Mesenchymal stem cell (in vitro differentiated cells and primary cell): ENCODE results near the gene TTLL10.
A peak's percentile ranks its signal among the peaks of the same experiment; 100 is the strongest.

ENCODE experiments used
- DNase-seq: peaks from one replicate; pipeline ENCODE4 v3.0.0-alpha.2; 2013
- H2AFZ ChIP-seq: one replicate; pipeline ENCODE4 v1.6.1; 2013; ENCODE audit warnings: low read depth, mild to moderate bottlenecking, control low read depth, inconsistent platforms, low read length, moderate library complexity
- H2AK5ac ChIP-seq: 2 replicates; pipeline ENCODE4 v1.6.1; 2013; ENCODE audit warnings: low read length, moderate library complexity, mild to moderate bottlenecking, inconsistent platforms; ENCODE audit not compliant: severe bottlenecking
- H2BK120ac ChIP-seq: one replicate; pipeline ENCODE4 v1.6.1; 2013; ENCODE audit warnings: low read depth, mild to moderate bottlenecking, inconsistent platforms, low read length, moderate library complexity
- H2BK12ac ChIP-seq, 2 experiments: one replicate each; pipeline ENCODE4 v1.6.1; 2013; ENCODE audit warnings: inconsistent platforms in 2 of 2, low read length in 2 of 2, mild to moderate bottlenecking in 2 of 2, moderate library complexity in 2 of 2, control low read depth in 1 of 2
- H2BK15ac ChIP-seq: one replicate; pipeline ENCODE4 v1.6.1; 2013; ENCODE audit warnings: mild to moderate bottlenecking, low read depth, inconsistent platforms; ENCODE audit not compliant: poor library complexity, severe bottlenecking
- H2BK5ac ChIP-seq: 2 replicates; pipeline ENCODE4 v1.6.1; 2013; ENCODE audit warnings: low read depth, mild to moderate bottlenecking, low read length, control low read depth, inconsistent platforms; ENCODE audit not compliant: poor library complexity, severe bottlenecking
- H3K14ac ChIP-seq, 2 experiments: one replicate each; pipeline ENCODE4 v1.6.1; 2013; ENCODE audit warnings: inconsistent platforms in 2 of 2, low read length in 2 of 2, control low read depth in 1 of 2, mild to moderate bottlenecking in 1 of 2, moderate library complexity in 1 of 2
- H3K18ac ChIP-seq, 2 experiments: one replicate each; pipeline ENCODE4 v1.6.1; 2013; ENCODE audit warnings: inconsistent platforms in 2 of 2, low read length in 2 of 2, control low read depth in 1 of 2, low read depth in 1 of 2, mild to moderate bottlenecking in 1 of 2
- H3K23ac ChIP-seq, 2 experiments: one replicate each; pipeline ENCODE4 v1.6.1; 2013; ENCODE audit warnings: inconsistent platforms in 2 of 2, low read length in 2 of 2, mild to moderate bottlenecking in 2 of 2, moderate library complexity in 2 of 2, control low read depth in 1 of 2
- H3K27ac ChIP-seq: 2 replicates; pipeline ENCODE4 v1.5.1; 2013; ENCODE audit warnings: mild to moderate bottlenecking, moderate library complexity, low read length, control low read depth, inconsistent platforms; ENCODE audit not compliant: poor library complexity, severe bottlenecking
- H3K27me3 ChIP-seq, 2 experiments: 2 replicates each; pipeline versions ENCODE4 v1.6.1 to v1.7.0; 2013; ENCODE audit warnings: low read length in 2 of 2, mild to moderate bottlenecking in 2 of 2, moderate library complexity in 2 of 2, control low read depth in 1 of 2, inconsistent platforms in 1 of 2; ENCODE audit not compliant: control insufficient read depth in 1 of 2, insufficient read depth in 1 of 2
- H3K36me3 ChIP-seq, 2 experiments: 2 replicates each; pipeline versions ENCODE4 v1.6.1 to v1.7.0; 2013; ENCODE audit warnings: low read length in 2 of 2, control low read depth in 1 of 2, inconsistent platforms in 1 of 2, low read depth in 1 of 2, mild to moderate bottlenecking in 1 of 2; ENCODE audit not compliant: insufficient read depth in 2 of 2, control insufficient read depth in 1 of 2
- H3K4ac ChIP-seq, 2 experiments: one replicate each; pipeline ENCODE4 v1.6.1; 2013; ENCODE audit warnings: inconsistent platforms in 2 of 2, low read length in 2 of 2, mild to moderate bottlenecking in 2 of 2, moderate library complexity in 2 of 2, control low read depth in 1 of 2, low read depth in 1 of 2
- H3K4me1 ChIP-seq: 2 replicates; pipeline ENCODE4 v1.6.1; 2013; ENCODE audit warnings: low read depth, low read length, control low read depth; ENCODE audit not compliant: control insufficient read depth, insufficient read depth
- H3K4me2 ChIP-seq: 2 replicates; pipeline ENCODE4 v1.6.1; 2013; ENCODE audit warnings: low read length, mild to moderate bottlenecking, inconsistent platforms; ENCODE audit not compliant: poor library complexity, severe bottlenecking
- H3K4me3 ChIP-seq, 2 experiments: 2 replicates each; pipeline versions ENCODE4 v1.5.1 to v1.7.0; 2013; ENCODE audit warnings: low read length in 2 of 2, mild to moderate bottlenecking in 2 of 2, control low read depth in 1 of 2, low read depth in 1 of 2; ENCODE audit not compliant: insufficient read depth in 1 of 2
- H3K79me1 ChIP-seq: replicated peaks from 2 replicates; pipeline ENCODE4 v1.6.1; 2013; ENCODE audit warnings: mild to moderate bottlenecking, control low read depth, low read length, inconsistent platforms; ENCODE audit not compliant: poor library complexity, severe bottlenecking
- H3K9ac ChIP-seq: 2 replicates; pipeline ENCODE4 v1.7.0; 2013; ENCODE audit warnings: mild to moderate bottlenecking, low read length, moderate library complexity
- H3K9me3 ChIP-seq: 2 replicates; pipeline ENCODE4 v1.7.0; 2013; ENCODE audit warnings: mild to moderate bottlenecking, low read length; ENCODE audit not compliant: control insufficient read depth
- H4K8ac ChIP-seq: one replicate; pipeline ENCODE4 v1.6.1; 2013; ENCODE audit warnings: inconsistent platforms, mild to moderate bottlenecking, low read length, moderate library complexity
- H4K91ac ChIP-seq: one replicate; pipeline ENCODE4 v1.6.1; 2013; ENCODE audit warnings: mild to moderate bottlenecking, low read length, inconsistent platforms
- WGBS: methylation state at CpG from one replicate; pipeline ENCODE4 v1.1.7; 2013; ENCODE audit warnings: mixed read lengths; 5-methylcytosine and 5-hydroxymethylcytosine counted together

TTLL10 gene

DNA sequence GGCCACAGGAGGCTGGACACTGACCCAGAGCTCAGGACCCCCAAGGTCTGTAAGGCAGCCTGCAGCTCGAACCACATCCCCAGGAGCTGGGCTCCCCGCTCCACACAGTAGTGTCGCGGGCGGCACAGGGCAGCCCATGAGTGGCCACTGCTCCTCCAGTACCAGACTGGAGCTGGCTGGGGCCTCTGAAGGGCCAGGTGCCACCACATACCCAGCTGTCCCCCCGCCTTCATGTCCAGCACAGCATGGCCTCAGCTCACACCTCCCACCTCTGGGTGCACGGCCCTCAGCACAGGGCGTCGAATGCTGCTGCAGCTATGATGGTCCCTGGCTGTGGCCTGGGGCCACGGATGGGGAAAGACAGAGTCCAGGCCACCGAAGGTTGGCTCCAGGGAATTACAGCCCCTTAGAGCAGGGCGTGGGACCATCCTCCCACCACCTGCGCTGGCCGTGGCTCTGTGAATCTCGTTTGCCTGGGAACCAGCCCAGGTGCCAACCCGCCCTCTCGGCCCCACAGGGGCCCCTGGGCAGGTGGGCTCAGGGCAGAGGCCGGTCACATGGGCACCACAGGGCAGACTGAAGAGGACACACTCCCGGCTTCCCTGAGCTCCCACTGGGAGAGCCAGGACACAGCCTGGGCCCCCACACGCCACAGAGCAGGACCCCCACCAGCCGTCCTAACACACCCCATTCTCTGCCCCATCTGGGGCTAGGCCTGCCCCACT lies 42.4 kb downstream of the TTLL10 start:
- H2BK5ac ChIP-seq: no peak overlapping the region
- H4K91ac ChIP-seq: no peak overlapping the region
- no peaks in the 10 kb centered on the region for H3K9me3 ChIP-seq
- no peak overlapping the region for H4K8ac ChIP-seq
- DNase-seq: no peak
- no peak overlapping the region for H3K14ac ChIP-seq
- H3K4me3 ChIP-seq: no peak overlapping the region
- H3K18ac ChIP-seq: no peak overlapping the region
- H2AK5ac ChIP-seq: no peak overlapping the region
- no peak overlapping the region for H3K23ac ChIP-seq
- no peaks in the 10 kb centered on the region for H3K27me3 ChIP-seq
- no peak overlapping the region for H3K27ac ChIP-seq
- H2BK15ac ChIP-seq: no peak overlapping the region
- peaks cover 40 to 66% of the 10 kb centered on the region in 2 experiments for H3K36me3 ChIP-seq
- H3K9ac ChIP-seq: no peak overlapping the region
- no peak overlapping the region for H2BK12ac ChIP-seq
- H3K79me1 ChIP-seq: peaks cover 34% of the 10 kb centered on the region
- H3K4ac ChIP-seq: no peak overlapping the region
- H3K4me1 ChIP-seq: peaks cover 64% of the 10 kb centered on the region
- no peak overlapping the region for H2AFZ ChIP-seq
- WGBS: 96% methylated on average over 21 of the region's 21 CpGs
- no peak overlapping the region for H3K4me2 ChIP-seq
- H2BK120ac ChIP-seq: no peak overlapping the region

DNA sequence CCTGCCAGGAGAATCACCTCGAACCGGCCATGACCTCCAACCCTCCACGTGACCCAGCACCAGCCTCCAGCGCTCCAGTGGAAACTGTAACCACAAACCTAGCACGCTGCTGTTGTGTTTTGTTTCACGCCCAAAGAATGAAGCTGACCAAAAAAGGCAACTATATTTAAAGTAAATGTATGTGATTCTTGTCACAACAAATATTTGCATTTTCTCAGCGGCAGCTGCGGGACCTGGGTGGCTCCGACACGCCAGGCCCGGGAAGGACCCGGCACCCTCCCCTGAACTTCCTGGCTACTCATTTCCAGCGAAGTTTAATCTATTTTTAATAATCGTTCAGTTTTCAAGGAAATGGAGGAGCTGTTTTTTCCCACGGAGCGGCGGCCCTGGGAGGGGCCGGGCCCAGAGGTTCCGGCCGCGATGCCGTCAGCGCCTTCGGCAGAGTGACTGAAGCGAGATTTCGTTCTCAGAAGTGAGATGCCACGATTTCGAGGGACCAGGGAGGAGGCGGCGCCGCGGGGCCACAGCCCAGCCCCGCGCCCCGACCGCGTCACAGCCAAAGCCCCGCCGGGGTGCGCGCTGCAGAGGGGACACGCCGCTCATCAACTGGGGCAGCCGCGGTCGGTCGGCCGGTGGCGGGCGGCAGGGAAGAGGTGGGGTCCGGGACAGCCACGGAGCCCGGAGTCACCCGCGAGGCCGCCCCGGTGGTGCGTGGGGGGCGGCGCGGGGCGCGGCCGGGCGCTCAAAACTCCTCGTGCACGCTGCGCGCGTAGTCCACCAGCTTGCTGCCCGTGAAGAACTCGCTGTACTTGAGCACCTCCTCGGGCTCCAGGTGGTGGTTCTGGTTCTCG lies 43.3 kb downstream of the TTLL10 start:
- H2AK5ac ChIP-seq: peak overlapping the region; percentile 82
- H2BK15ac ChIP-seq: no peak overlapping the region
- H3K36me3 ChIP-seq: peaks cover 50 to 76% of the 10 kb centered on the region in 2 experiments
- H3K18ac ChIP-seq: no peak overlapping the region
- H4K8ac ChIP-seq: no peak overlapping the region
- H4K91ac ChIP-seq: no peak overlapping the region
- peak overlapping the region in 1 of 2 experiments; percentile 7 for H3K4me3 ChIP-seq
- DNase-seq: no peak
- no peak overlapping the region for H2AFZ ChIP-seq
- H3K23ac ChIP-seq: no peak overlapping the region
- no peaks in the 10 kb centered on the region for H3K9me3 ChIP-seq
- no peak overlapping the region for H3K9ac ChIP-seq
- H3K14ac ChIP-seq: no peak overlapping the region
- peaks cover 36% of the 10 kb centered on the region for H3K79me1 ChIP-seq
- H2BK120ac ChIP-seq: no peak overlapping the region
- peak overlapping the region; percentile 67 for H3K27ac ChIP-seq
- WGBS: 98% methylated on average over 62 of the region's 74 CpGs
- peaks cover 63% of the 10 kb centered on the region for H3K4me1 ChIP-seq
- H3K27me3 ChIP-seq: no peaks in the 10 kb centered on the region
- H2BK12ac ChIP-seq: no peak overlapping the region
- no peak overlapping the region for H3K4me2 ChIP-seq
- H3K4ac ChIP-seq: no peak overlapping the region
- H2BK5ac ChIP-seq: no peak overlapping the region

DNA sequence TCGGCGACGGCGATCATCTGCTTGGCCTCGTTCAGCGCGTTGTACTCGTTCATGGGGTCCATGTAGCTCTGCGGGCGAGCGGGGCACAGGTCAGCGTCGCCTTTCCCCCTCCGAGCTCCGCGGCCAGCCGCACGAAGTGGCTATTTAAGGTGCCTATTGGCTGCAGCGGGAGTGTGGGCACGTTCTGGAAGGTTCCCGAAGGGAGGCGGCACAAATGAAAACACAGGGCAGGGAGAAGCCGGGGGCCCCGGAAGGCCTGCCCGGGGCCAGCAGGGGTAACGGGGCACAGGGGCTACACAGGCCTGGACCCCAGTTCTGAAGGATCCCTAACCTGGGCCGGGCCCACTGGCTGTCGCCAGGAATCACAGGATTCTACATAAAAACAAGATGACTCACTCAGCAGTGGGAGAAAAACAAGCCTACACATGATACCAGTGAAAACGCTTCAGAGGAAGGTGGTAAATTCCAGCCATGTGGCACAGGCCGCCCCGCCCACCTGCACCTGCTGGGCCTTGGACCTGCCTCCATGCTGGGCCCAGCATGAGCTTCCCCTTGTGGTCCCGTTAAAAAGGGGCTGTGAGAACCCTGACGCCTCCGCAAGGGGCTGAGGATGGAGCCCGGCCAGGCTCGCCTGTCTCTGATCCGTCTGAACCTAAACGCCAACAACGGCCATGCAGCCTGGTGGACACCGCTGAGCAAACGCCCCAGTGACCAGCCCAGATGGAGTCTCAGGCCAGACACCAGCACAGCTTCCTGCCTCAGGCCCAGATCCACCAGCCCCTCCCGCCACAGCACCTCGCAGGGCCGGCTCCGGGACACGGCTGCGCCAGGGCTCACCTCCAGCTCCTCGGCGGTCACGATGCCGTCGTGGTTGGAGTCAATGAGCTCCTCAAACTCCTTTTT lies 44.2 kb downstream of the TTLL10 start:
- H3K27ac ChIP-seq: peak overlapping the region; percentile 67
- H3K4ac ChIP-seq: no peak overlapping the region
- no peaks in the 10 kb centered on the region for H3K9me3 ChIP-seq
- DNase-seq: no peak
- peak overlapping the region in 1 of 2 experiments; percentile 7 for H3K4me3 ChIP-seq
- peaks cover 40% of the 10 kb centered on the region for H3K79me1 ChIP-seq
- peak overlapping the region; percentile 82 for H2AK5ac ChIP-seq
- no peak overlapping the region for H3K23ac ChIP-seq
- H2AFZ ChIP-seq: no peak overlapping the region
- H2BK120ac ChIP-seq: no peak overlapping the region
- H2BK15ac ChIP-seq: no peak overlapping the region
- H4K8ac ChIP-seq: no peak overlapping the region
- H3K4me2 ChIP-seq: no peak overlapping the region
- H3K9ac ChIP-seq: no peak overlapping the region
- peaks cover 58 to 85% of the 10 kb centered on the region in 2 experiments for H3K36me3 ChIP-seq
- no peak overlapping the region for H3K14ac ChIP-seq
- no peaks in the 10 kb centered on the region for H3K27me3 ChIP-seq
- WGBS: 93% methylated on average over 52 of the region's 52 CpGs
- no peak overlapping the region for H4K91ac ChIP-seq
- no peak overlapping the region for H3K18ac ChIP-seq
- no peak overlapping the region for H2BK12ac ChIP-seq
- no peak overlapping the region for H2BK5ac ChIP-seq
- peaks cover 59% of the 10 kb centered on the region for H3K4me1 ChIP-seq
